Sigmoid colon (tissue), 4 donors: ENCODE data around the gene DHX8.

ENCODE experiments used
- EP300 ChIP-seq, 4 donors: sonication (generic); formaldehyde crosslinking; IDR thresholded peaks; one replicate each; pipeline ENCODE4 v1.6.1; 2017; ENCODE audit warnings: antibody characterized with exemption in 4 of 4
- POLR2A ChIP-seq, 2 donors: fragments of 450-650 bp; IDR thresholded peaks; one replicate each; pipeline ENCODE4 v1.6.1; 2016; ENCODE audit warnings: antibody characterized with exemption in 2 of 2, mild to moderate bottlenecking in 2 of 2, moderate library complexity in 2 of 2
- POLR2AphosphoS5 ChIP-seq, 4 donors: sonication (generic); formaldehyde crosslinking; IDR thresholded peaks; one replicate each; pipeline ENCODE4 v1.6.1; 2017; ENCODE audit warnings: antibody characterized with exemption in 4 of 4
- TF ChIP-seq, protein P1 (sequence below), 4 experiments: fragments of 450-650 bp in 3 of 4; fragments of 200-600 bp in 1 of 4; IDR thresholded peaks; one replicate each; pipeline ENCODE4 v1.5.1; 2016 to 2019; ENCODE audit warnings: antibody characterized with exemption in 4 of 4, mild to moderate bottlenecking in 3 of 4, moderate library complexity in 2 of 4

DNA sequence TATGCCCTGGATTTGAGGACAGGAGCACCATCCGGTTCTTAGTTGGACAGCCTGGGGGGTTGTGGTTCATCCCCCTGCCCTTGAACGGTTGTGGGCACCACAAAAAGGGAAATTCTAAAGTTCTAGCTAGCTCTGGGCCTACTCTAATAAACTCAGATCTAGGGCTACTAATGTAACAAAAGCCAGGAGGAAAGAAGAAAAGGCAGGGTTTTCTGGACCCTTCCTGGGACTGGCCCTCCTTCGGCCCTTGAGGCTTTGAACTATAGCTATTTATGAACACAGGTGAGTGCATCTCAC lies 47.3 kb downstream of the DHX8 start:
- TF ChIP-seq POLR2A (IDR thresholded peaks at IDR 0.05) = no peak
- TF ChIP-seq, protein P1, sequence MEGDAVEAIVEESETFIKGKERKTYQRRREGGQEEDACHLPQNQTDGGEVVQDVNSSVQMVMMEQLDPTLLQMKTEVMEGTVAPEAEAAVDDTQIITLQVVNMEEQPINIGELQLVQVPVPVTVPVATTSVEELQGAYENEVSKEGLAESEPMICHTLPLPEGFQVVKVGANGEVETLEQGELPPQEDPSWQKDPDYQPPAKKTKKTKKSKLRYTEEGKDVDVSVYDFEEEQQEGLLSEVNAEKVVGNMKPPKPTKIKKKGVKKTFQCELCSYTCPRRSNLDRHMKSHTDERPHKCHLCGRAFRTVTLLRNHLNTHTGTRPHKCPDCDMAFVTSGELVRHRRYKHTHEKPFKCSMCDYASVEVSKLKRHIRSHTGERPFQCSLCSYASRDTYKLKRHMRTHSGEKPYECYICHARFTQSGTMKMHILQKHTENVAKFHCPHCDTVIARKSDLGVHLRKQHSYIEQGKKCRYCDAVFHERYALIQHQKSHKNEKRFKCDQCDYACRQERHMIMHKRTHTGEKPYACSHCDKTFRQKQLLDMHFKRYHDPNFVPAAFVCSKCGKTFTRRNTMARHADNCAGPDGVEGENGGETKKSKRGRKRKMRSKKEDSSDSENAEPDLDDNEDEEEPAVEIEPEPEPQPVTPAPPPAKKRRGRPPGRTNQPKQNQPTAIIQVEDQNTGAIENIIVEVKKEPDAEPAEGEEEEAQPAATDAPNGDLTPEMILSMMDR (IDR thresholded peaks at IDR 0.05) = no peak
- no peak for TF ChIP-seq EP300 (IDR thresholded peaks at IDR 0.05)
- TF ChIP-seq POLR2AphosphoS5 (IDR thresholded peaks at IDR 0.05) = no peak
